CD4-positive, CD25-positive, alpha-beta regulatory T cell (primary cell): Measurements from ENCODE around the gene CLDN14. TPM values are rescaled to one million over a fixed set of nuclear protein-coding genes. Genes with fewer than 3 reads are reported as not detected.

ENCODE experiments used
- ATAC-seq, 2 donors: fragments of 150-1000 bp; cut with Tn5 transposase; one replicate each; pipeline ENCODE4 v1.10.0; 2021; ENCODE audit warnings: low read depth in 2 of 2, moderate number of reproducible peaks in 2 of 2, moderate library complexity in 1 of 2
- DNase-seq, 3 donors: peaks; one replicate each; pipeline versions ENCODE4 v3.0.0 to v3.0.0-alpha.2; 2012 to 2022; ENCODE audit warnings: mixed read lengths in 1 of 3
- H3K27ac ChIP-seq: one replicate; pipeline ENCODE4 v1.7.0; 2013; ENCODE audit warnings: mild to moderate bottlenecking, low read length; ENCODE audit not compliant: insufficient read depth, poor library complexity, severe bottlenecking
- H3K27me3 ChIP-seq: one replicate; pipeline ENCODE4 v1.7.0; 2013; ENCODE audit warnings: low read length; ENCODE audit not compliant: control insufficient read depth, insufficient read depth
- H3K36me3 ChIP-seq: one replicate; pipeline ENCODE4 v1.7.0; 2013; ENCODE audit warnings: mild to moderate bottlenecking, low read length, moderate library complexity; ENCODE audit not compliant: control insufficient read depth, insufficient read depth
- H3K4me1 ChIP-seq: 2 replicates; pipeline ENCODE4 v1.7.0; 2013; ENCODE audit warnings: mild to moderate bottlenecking, low read length; ENCODE audit not compliant: insufficient read depth, control insufficient read depth, poor library complexity, severe bottlenecking
- H3K4me3 ChIP-seq: one replicate; pipeline ENCODE4 v1.7.0; 2013; ENCODE audit warnings: low read depth, mild to moderate bottlenecking, low read length, moderate library complexity
- H3K9me3 ChIP-seq, 2 experiments: 1 replicate in 1 of 2; 2 replicates in 1 of 2; pipeline ENCODE4 v1.7.0; 2013; ENCODE audit warnings: low read length in 2 of 2, mild to moderate bottlenecking in 1 of 2, moderate library complexity in 1 of 2; ENCODE audit not compliant: control insufficient read depth in 2 of 2
- H3K27ac Mint-ChIP-seq, 3 donors: one replicate each; pipeline ENCODE4 v1.8.0; 2020 to 2022; ENCODE audit warnings: mild to moderate bottlenecking in 3 of 3, mixed read lengths in 3 of 3, moderate library complexity in 2 of 3
- H3K27me3 Mint-ChIP-seq: one replicate; pipeline ENCODE4 v1.8.0; 2022; ENCODE audit warnings: mild to moderate bottlenecking, mixed read lengths
- H3K36me3 Mint-ChIP-seq: one replicate; pipeline ENCODE4 v1.8.0; 2020; ENCODE audit warnings: mixed read lengths
- H3K4me1 Mint-ChIP-seq, 4 donors: one replicate each; pipeline ENCODE4 v1.8.0; 2020 to 2022; ENCODE audit warnings: mixed read lengths in 4 of 4, mild to moderate bottlenecking in 1 of 4
- H3K4me3 Mint-ChIP-seq, 4 donors: one replicate each; pipeline ENCODE4 v1.8.0; 2020 to 2022; ENCODE audit warnings: mild to moderate bottlenecking in 4 of 4, mixed read lengths in 4 of 4, moderate library complexity in 3 of 4
- H3K9me3 Mint-ChIP-seq, 7 donors: one replicate each; pipeline ENCODE4 v1.8.0; 2020 to 2022; ENCODE audit warnings: mixed read lengths in 7 of 7, mild to moderate bottlenecking in 3 of 7, moderate library complexity in 2 of 7
- polyA plus RNA-seq, 4 donors: library from polyadenylated mRNA; unstranded; fragments of 300-500 nt; fragmentation: Illumina TruSeq; gene quantifications; one replicate each; pipeline ENCODE4 v1.2.3, GENCODE V29; 2021
- total RNA-seq: library from RNA; stranded (reverse); gene quantifications from one replicate; pipeline ENCODE4 v1.2.3, GENCODE V29; 2022

Gene CLDN14
- total and polyA plus RNA-seq, 5 donors from 2014 or later: not detected

DNA sequence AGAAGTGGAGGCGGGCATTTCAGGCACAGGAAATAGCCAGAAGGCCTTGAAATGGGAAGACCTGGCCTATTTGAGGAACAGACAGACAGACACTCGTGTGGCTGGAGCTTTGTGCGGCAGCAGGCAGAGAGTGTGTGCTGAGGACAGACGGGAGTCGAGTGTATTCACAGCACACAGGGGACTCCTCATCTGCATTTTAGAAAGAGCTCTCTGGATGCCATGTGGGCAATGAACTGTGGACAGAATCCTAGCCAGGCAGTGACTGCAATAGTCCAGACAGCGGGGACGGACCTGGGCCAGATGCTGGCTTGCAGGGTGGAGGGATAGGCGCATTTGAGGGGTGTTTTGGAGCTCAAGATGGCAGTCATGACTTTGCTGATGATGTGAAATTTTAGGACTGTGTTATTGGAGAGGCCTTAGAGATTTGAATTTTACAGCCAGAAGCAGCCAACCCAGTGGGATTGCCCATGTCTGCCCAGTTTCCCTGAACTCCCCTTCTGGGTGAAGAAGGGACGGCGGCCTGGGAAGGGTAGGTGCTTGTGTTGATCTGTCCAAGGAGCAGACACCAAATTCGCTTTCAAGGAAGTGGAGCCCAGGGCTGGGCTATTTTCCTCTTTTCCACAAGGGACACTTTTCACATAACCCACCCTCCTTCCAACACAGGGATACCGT, 51.0 kb downstream of the CLDN14 start:
- Mint-ChIP-seq H3K27me3 (peaks cover 13% of the 10 kb centered on the region), H3K36me3 (no peaks in the 10 kb centered on the region), H3K9me3 (no peaks in the 10 kb centered on the region), H3K4me3 (peak overlapping the region in 3 of 4 donors; percentile 15 to 49 (median 29)), H3K27ac (peak overlapping the region in 2 of 3 donors; percentile 38 to 42), H3K4me1 (peaks cover 0 to 12% (median 5%) of the 10 kb centered on the region in 4 donors)
- DNase-seq: no peak
- no peak for ATAC-seq
- Histone ChIP-seq H3K27ac (no peak overlapping the region), H3K27me3 (peaks cover 2% of the 10 kb centered on the region), H3K36me3 (no peaks in the 10 kb centered on the region), H3K4me3 (no peak overlapping the region), H3K9me3 (no peaks in the 10 kb centered on the region), H3K4me1 (peaks cover 6% of the 10 kb centered on the region)

GRCh38 chr21:36427502-36427901, 52.4 kb downstream of the CLDN14 start:
- ATAC-seq: no peak
- no peak overlapping the region for H3K27ac Mint-ChIP-seq
- Histone ChIP-seq H3K4me3 (no peak overlapping the region), H3K36me3 (no peaks in the 10 kb centered on the region), H3K27ac (no peak overlapping the region), H3K27me3 (peaks cover 2% of the 10 kb centered on the region), H3K4me1 (peaks cover 6% of the 10 kb centered on the region), H3K9me3 (no peaks in the 10 kb centered on the region)
- H3K4me3 Mint-ChIP-seq: no peak overlapping the region
- no peaks in the 10 kb centered on the region for H3K36me3 Mint-ChIP-seq
- H3K4me1 Mint-ChIP-seq: peaks cover 0 to 12% (median 5%) of the 10 kb centered on the region in 4 donors
- H3K27me3 Mint-ChIP-seq: peaks cover 12% of the 10 kb centered on the region
- no peak for DNase-seq
- H3K9me3 Mint-ChIP-seq: no peaks in the 10 kb centered on the region

GRCh38 chr21:36425286-36425685, 54.6 kb downstream of the CLDN14 start:
- H3K9me3 Mint-ChIP-seq: no peaks in the 10 kb centered on the region
- H3K4me3 ChIP-seq: no peak overlapping the region

GRCh38 chr21:36424592-36424991, 55.3 kb downstream of the CLDN14 start:
- H3K27me3 ChIP-seq: no peaks in the 10 kb centered on the region
- H3K27ac ChIP-seq: no peak overlapping the region
- H3K9me3 Mint-ChIP-seq: no peaks in the 10 kb centered on the region
- H3K4me3 Mint-ChIP-seq: no peak overlapping the region
- DNase-seq (no peak), ATAC-seq (no peak)
- no peaks in the 10 kb centered on the region for H3K36me3 ChIP-seq
- no peaks in the 10 kb centered on the region for H3K4me1 ChIP-seq
- H3K27me3 Mint-ChIP-seq: no peaks in the 10 kb centered on the region
- H3K27ac Mint-ChIP-seq: no peak overlapping the region
- H3K36me3 Mint-ChIP-seq: no peaks in the 10 kb centered on the region
- no peaks in the 10 kb centered on the region for H3K9me3 ChIP-seq
- no peak overlapping the region for H3K4me3 ChIP-seq
- H3K4me1 Mint-ChIP-seq: no peaks in the 10 kb centered on the region

More at GRCh38 chr21:36425286-36425685, 54.6 kb downstream of the CLDN14 start:
- Mint-ChIP-seq H3K36me3 (no peaks in the 10 kb centered on the region), H3K27me3 (peaks cover 6% of the 10 kb centered on the region), H3K4me1 (peaks cover 0 to 7% (median 3%) of the 10 kb centered on the region in 4 donors), H3K4me3 (no peak overlapping the region), H3K27ac (no peak overlapping the region)
- no peaks in the 10 kb centered on the region for H3K36me3 ChIP-seq
- DNase-seq: no peak
- peaks cover 6% of the 10 kb centered on the region for H3K4me1 ChIP-seq
- H3K9me3 ChIP-seq: no peaks in the 10 kb centered on the region
- no peaks in the 10 kb centered on the region for H3K27me3 ChIP-seq
- H3K27ac ChIP-seq: no peak overlapping the region
- no peak for ATAC-seq

DNA sequence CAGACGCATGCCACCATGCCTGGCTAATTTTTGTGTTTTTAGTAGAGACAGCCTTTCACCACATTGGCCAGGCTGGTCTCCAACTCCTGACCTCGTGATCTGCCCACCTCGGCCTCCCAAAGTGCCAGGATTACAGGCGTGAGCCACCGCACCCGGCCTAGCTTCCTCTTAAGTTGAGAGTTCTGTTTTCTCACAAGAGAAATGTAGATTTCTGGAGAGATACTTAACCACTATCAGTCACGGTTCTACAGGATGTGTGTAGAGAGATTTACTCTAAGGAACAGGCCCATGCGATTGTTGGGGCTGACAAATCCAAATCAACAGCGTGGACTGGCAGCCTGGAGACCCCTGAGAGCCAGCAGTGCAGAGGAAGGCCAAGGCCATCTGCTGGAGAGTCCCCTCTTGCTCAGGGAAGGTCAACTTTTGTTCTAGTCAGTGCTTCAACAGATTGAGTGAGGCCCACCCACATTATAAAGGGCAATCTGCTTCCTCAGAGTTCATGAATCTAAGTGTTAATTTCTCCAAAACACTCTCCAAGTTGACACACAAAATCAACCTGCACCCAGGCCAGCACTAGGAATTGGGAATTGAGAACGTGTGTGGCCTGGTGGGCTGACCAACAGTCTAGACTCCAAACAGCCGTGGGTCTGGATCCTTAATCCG, 56.0 kb downstream of the CLDN14 start:
- no peaks in the 10 kb centered on the region for H3K36me3 ChIP-seq
- peak in 1 of 3 donors; percentile 20 for DNase-seq
- ATAC-seq: no peak
- H3K4me1 Mint-ChIP-seq: no peaks in the 10 kb centered on the region
- no peaks in the 10 kb centered on the region for H3K36me3 Mint-ChIP-seq
- no peaks in the 10 kb centered on the region for H3K9me3 ChIP-seq
- no peak overlapping the region for H3K27ac ChIP-seq
- H3K27ac Mint-ChIP-seq: no peak overlapping the region
- no peak overlapping the region for H3K4me3 ChIP-seq
- no peaks in the 10 kb centered on the region for H3K9me3 Mint-ChIP-seq
- H3K4me1 ChIP-seq: no peaks in the 10 kb centered on the region
- H3K4me3 Mint-ChIP-seq: no peak overlapping the region
- no peaks in the 10 kb centered on the region for H3K27me3 Mint-ChIP-seq
- no peaks in the 10 kb centered on the region for H3K27me3 ChIP-seq

DNA sequence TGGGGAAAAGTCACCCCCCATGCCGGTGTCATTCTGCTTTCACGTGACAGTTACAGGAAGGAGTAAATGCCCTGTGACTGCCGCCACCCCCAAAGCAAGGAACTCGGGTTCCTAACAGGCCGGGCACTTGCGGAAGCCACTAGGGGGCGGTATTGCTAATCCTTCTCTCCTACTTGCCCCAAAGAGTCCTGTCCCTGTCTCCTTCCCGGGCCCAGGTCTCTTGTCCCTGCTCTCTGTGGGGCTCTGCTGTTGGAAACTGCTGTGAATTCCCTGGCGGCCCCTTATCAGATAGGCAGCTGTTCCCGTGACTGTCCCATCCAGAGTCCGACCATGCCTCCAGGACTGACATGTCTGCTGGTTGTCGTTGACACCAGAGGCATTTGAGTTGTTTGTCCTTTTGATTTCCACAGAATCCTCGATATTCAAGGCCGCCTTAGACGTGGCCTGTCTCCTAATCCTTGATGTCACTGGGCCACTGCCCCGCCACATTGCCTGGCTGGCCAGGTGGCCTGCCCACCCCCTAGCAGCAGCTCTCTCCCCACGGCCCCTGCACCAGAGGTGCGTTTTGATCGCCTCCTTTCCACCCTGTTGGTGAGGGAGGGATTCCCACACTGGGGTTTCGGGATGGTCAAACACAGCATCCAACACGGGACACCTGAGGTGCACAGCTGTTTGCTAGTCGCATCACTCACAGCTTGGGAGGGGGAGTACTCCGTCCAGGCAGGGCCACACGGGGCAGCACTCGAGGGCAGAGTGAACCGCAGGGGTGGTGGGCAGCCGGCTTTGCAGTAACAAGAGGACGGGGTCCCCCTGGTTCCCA, 57.4 kb downstream of the CLDN14 start:
- Mint-ChIP-seq H3K4me1 (no peaks in the 10 kb centered on the region), H3K9me3 (no peaks in the 10 kb centered on the region), H3K27me3 (no peaks in the 10 kb centered on the region), H3K4me3 (no peak overlapping the region), H3K36me3 (no peaks in the 10 kb centered on the region), H3K27ac (no peak overlapping the region)
- Histone ChIP-seq H3K4me3 (no peak overlapping the region), H3K27me3 (no peaks in the 10 kb centered on the region), H3K36me3 (no peaks in the 10 kb centered on the region), H3K4me1 (no peaks in the 10 kb centered on the region), H3K9me3 (no peaks in the 10 kb centered on the region), H3K27ac (no peak overlapping the region)
- ATAC-seq: no peak
- peak in 1 of 3 donors; percentile 47 for DNase-seq

DNA sequence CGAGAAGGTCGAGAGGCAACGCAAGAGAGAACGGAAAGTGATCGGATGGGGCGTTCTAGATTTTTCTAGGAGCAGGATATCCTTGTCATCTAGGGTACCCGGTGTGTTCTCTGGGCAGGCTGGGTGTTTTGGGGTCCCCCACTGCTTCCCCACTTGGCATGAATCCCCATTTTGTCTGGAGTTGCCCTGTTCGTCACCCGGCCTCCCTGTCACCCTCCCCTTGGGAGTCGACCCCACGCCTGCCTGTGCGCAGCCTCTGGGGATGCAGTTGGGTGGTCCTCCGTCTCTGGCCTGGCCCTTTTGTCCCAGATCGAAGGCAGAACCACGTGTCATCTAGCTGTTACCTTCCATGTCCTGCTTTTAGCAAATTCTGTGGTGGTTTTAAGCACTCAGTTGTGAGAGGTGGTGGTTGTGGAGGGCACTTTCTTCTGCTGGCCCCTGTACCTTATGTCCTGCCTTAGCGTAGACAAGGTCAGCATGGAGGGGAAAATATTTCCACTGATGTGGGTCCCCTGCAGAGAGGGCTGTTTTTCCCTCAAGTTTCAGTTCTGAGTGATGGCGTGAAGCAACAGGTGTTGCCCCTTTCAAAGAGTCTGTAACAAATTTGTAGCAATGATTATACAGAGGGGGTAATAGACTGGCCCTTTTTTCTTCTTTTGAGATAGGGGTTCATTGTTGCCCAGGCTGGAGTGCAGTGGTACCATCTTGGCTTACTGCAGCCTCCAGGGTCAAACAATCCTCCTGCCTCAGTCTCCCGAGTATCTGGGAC, 59.2 kb downstream of the CLDN14 start:
- Histone ChIP-seq H3K27me3 (no peaks in the 10 kb centered on the region), H3K4me1 (no peaks in the 10 kb centered on the region), H3K27ac (no peak overlapping the region), H3K36me3 (peaks cover 7% of the 10 kb centered on the region), H3K4me3 (no peak overlapping the region), H3K9me3 (no peaks in the 10 kb centered on the region)
- Mint-ChIP-seq H3K9me3 (no peaks in the 10 kb centered on the region), H3K27me3 (no peaks in the 10 kb centered on the region), H3K36me3 (peaks cover 5% of the 10 kb centered on the region), H3K27ac (peak overlapping the region in 2 of 3 donors; percentile 32 to 62), H3K4me1 (no peaks in the 10 kb centered on the region), H3K4me3 (no peak overlapping the region)
- DNase-seq (no peak), ATAC-seq (no peak)
